CD4-positive, alpha-beta T cell treated with Interleukin-12 subunit alpha and Interleukin-12 subunit beta, for 1 hour (primary cell): ENCODE measurements around the gene CACNG6.
"Not testable (repeated sequence)": the region's sequence is repeated elsewhere in the genome, so short reads cannot be mapped to it uniquely, and the experiment has no call there.

Source experiments
- DNase-seq: peaks from one replicate; pipeline ENCODE4 v3.0.0-alpha.2; 2020

The CACNG6 gene

GRCh38 chr19:53991224-53992113 is at the start of gene CACNG6:
CACNG6 (plus strand) TSS chr19:53991637; CDS start chr19:53992878, 1,241 bp downstream.
- DNase-seq, result no peak

GRCh38 chr19:53942001-53942786 is 49.2 kb upstream of the CACNG6 start:
- DNase-seq, result no peak

GRCh38 chr19:53944416-53944815 is 47.0 kb upstream of the CACNG6 start:
- DNase-seq, result no peak

GRCh38 chr19:53944933-53945332 is 46.5 kb upstream of the CACNG6 start:
- no peak for DNase-seq

GRCh38 chr19:53945441-53945840 is 46.0 kb upstream of the CACNG6 start:
- no peak for DNase-seq

- no peak for DNase-seq
These were observed 45.4 kb upstream of the CACNG6 start for GRCh38 chr19:53945998-53946397.

- DNase-seq, result no peak
These were observed 43.8 kb upstream of the CACNG6 start for GRCh38 chr19:53947624-53948023.

- not testable (repeated sequence) for DNase-seq
These were observed 42.8 kb upstream of the CACNG6 start for GRCh38 chr19:53948611-53949010.

- DNase-seq, result no peak
These were observed 40.0 kb upstream of the CACNG6 start for GRCh38 chr19:53951436-53951835.

GRCh38 chr19:53951947-53952346 is 39.5 kb upstream of the CACNG6 start:
- no peak for DNase-seq

GRCh38 chr19:53953383-53953782 is 38.1 kb upstream of the CACNG6 start:
- DNase-seq, result no peak

- no peak for DNase-seq
These were observed 33.8 kb upstream of the CACNG6 start for GRCh38 chr19:53957448-53958167.

GRCh38 chr19:53958168-53958571 is 33.3 kb upstream of the CACNG6 start:
- DNase-seq, result no peak

- no peak for DNase-seq
These were observed 32.3 kb upstream of the CACNG6 start for GRCh38 chr19:53958823-53959757.

GRCh38 chr19:53960187-53960586 is 31.2 kb upstream of the CACNG6 start:
- no peak for DNase-seq

GRCh38 chr19:53960886-53961285 is 30.6 kb upstream of the CACNG6 start:
- DNase-seq, result no peak

- DNase-seq, result no peak
These were observed 29.7 kb upstream of the CACNG6 start for GRCh38 chr19:53961523-53962356.

- no peak for DNase-seq
These were observed 28.5 kb upstream of the CACNG6 start, which contains the start of gene CACNG8 for GRCh38 chr19:53962887-53963431. CACNG8 (plus strand) TSS chr19:53962937.

- no peak for DNase-seq
These were observed 26.3 kb upstream of the CACNG6 start for GRCh38 chr19:53965091-53965490.

- DNase-seq, result no peak
These were observed 24.5 kb upstream of the CACNG6 start for GRCh38 chr19:53966931-53967330.

GRCh38 chr19:53969366-53969765 is 22.1 kb upstream of the CACNG6 start:
- no peak for DNase-seq
